ENCODE results near the gene DOCK8. TPM values are rescaled to one million over a fixed set of nuclear protein-coding genes. Genes with fewer than 3 reads are reported as not detected.

DOCK8 gene
- total RNA-seq, 1 donor from 2014 or later, result 8.3 TPM

- Mint-ChIP-seq H3K27ac (ENCODE audit: unreplicated experiment) (no peak overlapping the region), H3K36me3 (ENCODE audit: low read depth, unreplicated experiment) (no peaks in the 10 kb centered on the region)
- no peak for TF ChIP-seq CTCF (IDR thresholded peaks at IDR 0.05; ENCODE audit: unreplicated experiment)
Observed at GRCh38 chr9:266228-266627, 51.6 kb downstream of the DOCK8 start.

GRCh38 chr9:268616-269015, 54.0 kb downstream of the DOCK8 start:
- peaks cover 3% of the 10 kb centered on the region for H3K27me3 Mint-ChIP-seq (ENCODE audit: unreplicated experiment)
- no peaks in the 10 kb centered on the region for H3K36me3 Mint-ChIP-seq (ENCODE audit: low read depth, unreplicated experiment)
- no peak for DNase-seq (ENCODE audit: low spot score)

More at GRCh38 chr9:266228-266627, 51.6 kb downstream of the DOCK8 start:
- DNase-seq (ENCODE audit: low spot score), result no peak
- Mint-ChIP-seq H3K27me3 (ENCODE audit: unreplicated experiment) (no peaks in the 10 kb centered on the region), H3K9me3 (ENCODE audit: unreplicated experiment) (no peaks in the 10 kb centered on the region), H3K4me1 (ENCODE audit: unreplicated experiment) (no peaks in the 10 kb centered on the region), H3K4me3 (ENCODE audit: unreplicated experiment) (no peak overlapping the region)

GRCh38 chr9:269081-269711, 54.5 kb downstream of the DOCK8 start:
- no peaks in the 10 kb centered on the region for H3K9me3 Mint-ChIP-seq (ENCODE audit: unreplicated experiment)
- no peaks in the 10 kb centered on the region for H3K36me3 Mint-ChIP-seq (ENCODE audit: low read depth, unreplicated experiment)
- no peak overlapping the region for H3K27ac Mint-ChIP-seq (ENCODE audit: unreplicated experiment)
- H3K4me3 Mint-ChIP-seq (ENCODE audit: unreplicated experiment), result no peak overlapping the region
- no peaks in the 10 kb centered on the region for H3K4me1 Mint-ChIP-seq (ENCODE audit: unreplicated experiment)
- peaks cover 3% of the 10 kb centered on the region for H3K27me3 Mint-ChIP-seq (ENCODE audit: unreplicated experiment)
- no peak for TF ChIP-seq CTCF (IDR thresholded peaks at IDR 0.05; ENCODE audit: unreplicated experiment)
- DNase-seq (ENCODE audit: low spot score), result no peak

More at GRCh38 chr9:268616-269015, 54.0 kb downstream of the DOCK8 start:
- no peak for TF ChIP-seq CTCF (IDR thresholded peaks at IDR 0.05; ENCODE audit: unreplicated experiment)
- no peaks in the 10 kb centered on the region for H3K4me1 Mint-ChIP-seq (ENCODE audit: unreplicated experiment)
- H3K9me3 Mint-ChIP-seq (ENCODE audit: unreplicated experiment), result no peaks in the 10 kb centered on the region
- H3K4me3 Mint-ChIP-seq (ENCODE audit: unreplicated experiment), result no peak overlapping the region
- no peak overlapping the region for H3K27ac Mint-ChIP-seq (ENCODE audit: unreplicated experiment)

- H3K27ac Mint-ChIP-seq (ENCODE audit: unreplicated experiment), result no peak overlapping the region
- no peak for DNase-seq (ENCODE audit: low spot score)
- no peaks in the 10 kb centered on the region for H3K36me3 Mint-ChIP-seq (ENCODE audit: low read depth, unreplicated experiment)
- H3K4me3 Mint-ChIP-seq (ENCODE audit: unreplicated experiment), result no peak overlapping the region
- no peaks in the 10 kb centered on the region for H3K4me1 Mint-ChIP-seq (ENCODE audit: unreplicated experiment)
- no peak for TF ChIP-seq CTCF (IDR thresholded peaks at IDR 0.05; ENCODE audit: unreplicated experiment)
- peaks cover 3% of the 10 kb centered on the region for H3K27me3 Mint-ChIP-seq (ENCODE audit: unreplicated experiment)
- no peaks in the 10 kb centered on the region for H3K9me3 Mint-ChIP-seq (ENCODE audit: unreplicated experiment)
Observed at GRCh38 chr9:270657-271237, 56.1 kb downstream of the DOCK8 start.

Data from endothelial cell (in vitro differentiated cells).